Regular cardiac myocyte (primary cell): ENCODE data around the gene TMEM214. TPM values are rescaled to one million over a fixed set of nuclear protein-coding genes. Genes with fewer than 3 reads are reported as not detected.

Experiments
- total RNA-seq: library from RNA; depleted of rRNA; stranded (reverse); fragments of >200 nt; gene quantifications from 2 replicates; pipeline ENCODE4 v1.2.3, GENCODE V29; 2014

TMEM214 gene
- 16.3 and 23.1 TPM in 2 replicates for total RNA-seq

GRCh38 chr2:27032495-27033252 is at the start of gene TMEM214:
Gene TMEM214 (plus strand): TSS chr2:27032965. CDS start chr2:27033016, 51 bp downstream.

GRCh38 chr2:27050996-27051901 is 18.5 kb downstream of the TMEM214 start, which contains the start of gene AGBL5:
Gene AGBL5 (plus strand): TSS chr2:27051668. CDS start chr2:27052959, 1,291 bp downstream.

GRCh38 chr2:27071277-27071989 is 38.7 kb downstream of the TMEM214 start, which contains the start of gene OST4:
Gene OST4 (minus strand): TSS chr2:27071654.

GRCh38 chr2:27078267-27079194 is 45.8 kb downstream of the TMEM214 start, which contains the start of gene EMILIN1:
Gene EMILIN1 (plus strand): TSS chr2:27078615. CDS start chr2:27079066, 451 bp downstream.

GRCh38 chr2:27086724-27087593 is 54.2 kb downstream of the TMEM214 start, which contains the start of gene KHK:
Gene KHK (plus strand): TSS chr2:27086772. CDS start chr2:27087260, 488 bp downstream.

Other genes starting within 250 kb of the TMEM214 start
- 2.0 and 17.4 TPM in 2 replicates for gene CENPA, start 246.9 kb upstream of the TMEM214 start, total RNA-seq
- under 0.01 TPM in 1 of 2 replicates, not detected in the other for gene DPYSL5, start 184.8 kb upstream of the TMEM214 start, total RNA-seq
- 2.8 and 2.9 TPM in 2 replicates for gene MAPRE3, start 62.3 kb upstream of the TMEM214 start, total RNA-seq
- gene AGBL5, start 18.7 kb downstream of the TMEM214 start, total RNA-seq: 14.9 and 19.7 TPM in 2 replicates
- gene OST4, start 38.7 kb downstream of the TMEM214 start, total RNA-seq: 560 and 905 TPM in 2 replicates
- 137 and 184 TPM in 2 replicates for gene EMILIN1, start 45.6 kb downstream of the TMEM214 start, total RNA-seq
- 0.56 and 0.96 TPM in 2 replicates for gene KHK, start 53.8 kb downstream of the TMEM214 start, total RNA-seq
- gene CGREF1, start 86.2 kb downstream of the TMEM214 start, total RNA-seq: 5.0 and 14.9 TPM in 2 replicates
- under 0.01 and 0.28 TPM in 2 replicates for gene ABHD1, start 90.8 kb downstream of the TMEM214 start, total RNA-seq
- gene PREB, start 101.7 kb downstream of the TMEM214 start, total RNA-seq: 44.5 and 53.3 TPM in 2 replicates
- not detected in 2 replicates for gene PRR30, start 106.4 kb downstream of the TMEM214 start, total RNA-seq
- not detected in 2 replicates for gene TCF23, start 116.0 kb downstream of the TMEM214 start, total RNA-seq
- gene ATRAID, start 179.1 kb downstream of the TMEM214 start, total RNA-seq: 136 and 240 TPM in 2 replicates
- gene SLC5A6, start 179.3 kb downstream of the TMEM214 start, total RNA-seq: 14.9 and 30.3 TPM in 2 replicates
- 22.6 and 47.9 TPM in 2 replicates for gene CAD, start 184.4 kb downstream of the TMEM214 start, total RNA-seq
- gene SLC30A3, start 230.1 kb downstream of the TMEM214 start, total RNA-seq: under 0.01 and 0.19 TPM in 2 replicates
- not detected in 2 replicates for gene DNAJC5G, start 242.5 kb downstream of the TMEM214 start, total RNA-seq
- gene TRIM54, start 249.5 kb downstream of the TMEM214 start, total RNA-seq: under 0.01 TPM in 1 of 2 replicates, not detected in the other